Mucosa of descending colon (tissue), 3 donors: ENCODE data around the gene CYBB. TPM values are rescaled to one million over a fixed set of nuclear protein-coding genes. Genes with fewer than 3 reads are reported as not detected.
A peak's percentile ranks its signal among the peaks of the same experiment; 100 is the strongest.

ENCODE experiments used
- ATAC-seq: fragments of 200-7000 bp; cut with Tn5 transposase; one replicate; pipeline ENCODE4 v1.9.1; 2020; ENCODE audit warnings: mild to moderate bottlenecking, moderate library complexity
- DNase-seq, 3 donors: peaks; one replicate each; pipeline ENCODE4 v3.0.0-alpha.2; 2020
- H3K36me3 ChIP-seq: fragments of 200-600 bp; one replicate; pipeline ENCODE4 v1.8.0; 2021; ENCODE audit warnings: low read depth, mild to moderate bottlenecking
- H3K4me1 ChIP-seq: fragments of 200-600 bp; one replicate; pipeline ENCODE4 v1.8.0; 2021; ENCODE audit warnings: low read depth, mild to moderate bottlenecking
- H3K4me3 ChIP-seq: fragments of 200-600 bp; one replicate; pipeline ENCODE4 v1.8.0; 2021; ENCODE audit warnings: mild to moderate bottlenecking
- H3K9me3 ChIP-seq: fragments of 200-600 bp; one replicate; pipeline ENCODE4 v1.8.0; 2021; ENCODE audit warnings: mild to moderate bottlenecking
- CTCF ChIP-seq: fragments of 200-600 bp; IDR thresholded peaks from one replicate; pipeline ENCODE4 v1.8.0; 2022; ENCODE audit warnings: antibody characterized with exemption, mild to moderate bottlenecking
- intact Hi-C, 2 donors: fragments of 100-400 bp; cut with DNase I in 1 of 2; cut with micrococcal nuclease in 1 of 2; formaldehyde crosslinking; loops; one replicate each; pipeline versions ENCODE4 v1.11.0 to v1.11.1; 2022; cut with DNase I, micrococcal nuclease
- total RNA-seq, 3 donors: library from RNA; stranded (reverse); fragmentation: NEBNext Ultra II Directional in 2 of 3; extraction: Animal tissue kit (Norgen Biotek cat#: 25700) in 2 of 3; gene quantifications; one replicate each; pipeline versions ENCODE4 v1.2.1 to v1.2.4, GENCODE V29; 2021 to 2023
- donor health status: DM: no; HTN: no; CAD: no; lungs with moderate emphysema.
- donor health status: DM: no; HTN: no; CAD: no.
- donor health status: DM: no; HTN: yes; CAD: no.

Gene CYBB
- total RNA-seq, 3 donors from 2014 or later = 9.7 to 35.4 (median 30.0) TPM

DNA sequence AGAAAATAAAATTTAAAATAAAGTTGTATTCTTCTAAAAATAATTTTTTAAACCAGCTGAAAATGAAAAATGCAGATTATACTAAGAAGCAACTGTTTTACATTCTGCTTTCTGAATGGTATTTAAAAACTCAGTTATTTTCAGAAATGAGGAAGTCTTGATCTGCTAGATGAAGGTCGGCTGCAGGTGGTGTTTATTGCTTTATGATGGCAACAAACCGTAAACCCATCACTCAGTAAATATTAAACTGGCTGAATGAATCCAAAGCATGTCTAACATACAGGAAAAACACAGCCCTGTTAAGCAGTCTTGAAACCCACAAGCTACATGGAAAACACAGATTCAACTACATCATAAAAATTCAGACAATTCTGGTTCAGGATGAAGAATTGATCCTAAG is 38.2 kb downstream of the CYBB start:
- intact Hi-C loops = no loop called here
- DNase-seq (peak in 1 of 3 donors; percentile 52), ATAC-seq (peak; percentile 91)
- Histone ChIP-seq H3K9me3 (no peaks in the 10 kb centered on the region), H3K36me3 (no peaks in the 10 kb centered on the region), H3K4me3 (no peak overlapping the region), H3K4me1 (no peaks in the 10 kb centered on the region)
- no peak for TF ChIP-seq CTCF

- no peak for TF ChIP-seq CTCF
- no peaks in the 10 kb centered on the region for H3K4me1 ChIP-seq
- no peaks in the 10 kb centered on the region for H3K36me3 ChIP-seq
- intact Hi-C loops = no loop called here
- H3K4me3 ChIP-seq = no peak overlapping the region
- ATAC-seq = no peak
- DNase-seq = no peak
- no peaks in the 10 kb centered on the region for H3K9me3 ChIP-seq
These were observed 40.8 kb downstream of the CYBB start for GRCh38 chrX:37820646-37821045.

- intact Hi-C loops = loop anchor here in 1 of 2 donors (5.0 kb wide), 1 partner anchor 77 kb away; no protein-coding TSS in a partner anchor
- no peaks in the 10 kb centered on the region for H3K36me3 ChIP-seq
These were observed 44.8 kb downstream of the CYBB start for GRCh38 chrX:37824491-37825214.

DNA sequence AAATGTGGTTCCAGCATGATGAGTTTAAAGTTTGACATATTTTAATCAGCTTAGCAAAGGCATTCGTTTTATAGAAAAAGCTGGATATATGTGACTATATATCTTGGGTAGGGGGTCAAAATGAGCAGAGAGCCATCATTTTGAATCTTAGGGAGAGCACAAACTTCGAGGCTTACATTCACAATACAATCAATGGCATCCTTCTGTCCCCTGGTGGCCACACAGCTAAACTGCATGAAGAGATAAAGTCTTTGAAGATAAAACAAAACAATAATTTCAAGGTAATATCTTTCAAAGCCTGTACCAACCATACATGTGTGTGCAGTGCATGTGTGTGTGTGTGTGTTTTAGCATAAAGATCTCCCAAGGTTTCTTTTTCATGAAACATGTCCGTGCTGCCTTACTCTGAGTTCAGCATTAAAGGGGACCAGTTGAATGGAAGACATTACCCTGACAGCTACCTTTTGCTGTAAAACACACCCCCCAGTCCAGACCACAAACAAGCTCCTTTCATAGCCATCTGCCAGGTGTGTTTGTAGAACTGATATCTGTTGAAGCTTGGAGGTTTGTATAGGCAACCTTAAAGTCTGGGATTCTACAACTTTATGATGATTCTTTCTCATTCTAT is 45.5 kb downstream of the CYBB start:
- ATAC-seq (peak; percentile 83), DNase-seq (peak in 1 of 3 donors; percentile 65)
- peak; percentile 49 for TF ChIP-seq CTCF
- intact Hi-C loops = loop anchor here in 1 of 2 donors (5.0 kb wide), 1 partner anchor 78 kb away; no protein-coding TSS in a partner anchor
- H3K9me3 ChIP-seq = no peaks in the 10 kb centered on the region
- no peaks in the 10 kb centered on the region for H3K36me3 ChIP-seq
- no peaks in the 10 kb centered on the region for H3K4me1 ChIP-seq
- no peak overlapping the region for H3K4me3 ChIP-seq

More at GRCh38 chrX:37824491-37825214, 44.8 kb downstream of the CYBB start:
- Histone ChIP-seq H3K9me3 (no peaks in the 10 kb centered on the region), H3K4me3 (no peak overlapping the region), H3K4me1 (no peaks in the 10 kb centered on the region)
- ATAC-seq (peak; percentile 59), DNase-seq (no peak)
- TF ChIP-seq CTCF = no peak

DNA sequence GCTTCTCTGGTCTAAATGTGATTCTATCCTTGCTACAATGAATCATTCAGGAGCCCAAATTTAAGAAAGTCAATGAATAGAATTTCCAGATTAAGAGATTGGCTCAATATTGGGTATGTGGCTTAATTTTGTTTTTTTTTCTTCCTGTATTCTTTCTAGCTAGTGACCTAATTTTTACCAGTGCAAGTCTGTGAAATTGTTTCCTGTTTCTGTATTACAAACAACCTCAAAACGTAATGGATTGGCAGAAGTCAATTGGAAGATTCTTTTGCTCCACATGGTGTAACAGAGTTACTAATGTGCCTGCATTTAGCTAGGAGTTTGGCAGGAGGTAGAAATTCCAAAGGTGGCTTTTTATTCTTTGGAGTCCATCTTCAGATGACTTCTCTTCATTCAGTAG is 49.9 kb downstream of the CYBB start:
- intact Hi-C loops = loop anchor here in 1 of 2 donors (5.0 kb wide), 1 partner anchor 82 kb away; no protein-coding TSS in a partner anchor
- ATAC-seq = no peak
- no peaks in the 10 kb centered on the region for H3K36me3 ChIP-seq
- H3K4me3 ChIP-seq = no peak overlapping the region
- TF ChIP-seq CTCF = no peak
- DNase-seq = no peak
- no peaks in the 10 kb centered on the region for H3K4me1 ChIP-seq
- no peaks in the 10 kb centered on the region for H3K9me3 ChIP-seq
